ENCODE data around the gene THRB.

Gene THRB

GRCh38 chr3:24300949-24301348, 193.7 kb downstream of the THRB start:
- no peak for DNase-seq

GRCh38 chr3:24299806-24300626, 194.6 kb downstream of the THRB start:
- peak; percentile 93 for DNase-seq

DNA sequence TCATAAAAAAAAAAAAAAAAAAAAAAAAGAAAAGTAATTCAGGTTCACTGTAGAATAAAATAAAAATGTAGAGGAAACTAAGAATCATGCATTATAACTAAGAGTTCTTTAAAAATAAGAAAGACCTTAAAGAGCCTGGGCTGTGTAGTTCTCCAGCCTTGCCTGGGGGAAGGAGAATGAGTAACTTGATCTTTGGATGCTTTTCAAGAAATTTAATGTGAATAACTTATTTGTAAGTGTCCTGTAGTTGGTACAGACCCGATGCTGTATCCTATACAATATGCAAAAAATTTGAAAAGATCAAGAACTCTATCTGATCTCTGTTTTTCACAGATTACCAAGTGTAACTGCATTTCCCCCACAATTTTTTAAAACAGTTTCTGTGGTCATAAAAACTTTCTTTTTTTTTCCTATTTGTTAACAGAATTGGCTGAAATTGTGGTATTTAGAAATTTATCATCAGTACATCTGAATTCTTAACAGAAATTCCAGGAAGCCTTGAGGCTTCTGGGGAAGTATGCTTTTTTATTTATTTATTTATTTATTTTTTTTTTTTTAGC, 195.3 kb downstream of the THRB start:
- no peak for DNase-seq

GRCh38 chr3:24296441-24297205, 198.0 kb downstream of the THRB start:
- DNase-seq: no peak

DNA sequence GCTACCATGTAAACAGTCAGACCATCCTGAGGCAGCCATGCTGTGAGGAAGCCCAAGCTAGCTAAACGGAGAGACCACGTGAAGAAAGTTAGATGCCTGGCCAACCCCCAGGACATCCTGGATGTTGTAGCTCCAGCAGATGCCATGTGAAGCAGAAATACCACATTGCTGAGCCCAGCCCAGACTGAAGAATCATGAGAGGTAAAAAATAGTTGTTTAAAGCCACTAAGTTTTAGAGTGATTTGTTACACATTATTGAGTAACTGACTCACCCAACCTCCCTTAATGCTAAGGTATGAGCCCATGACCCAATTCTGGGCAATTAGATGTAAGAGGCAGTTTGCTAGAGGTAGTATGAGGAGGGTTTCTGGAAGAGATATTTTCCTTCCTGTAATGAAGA, 200.5 kb downstream of the THRB start:
- DNase-seq: no peak

DNA sequence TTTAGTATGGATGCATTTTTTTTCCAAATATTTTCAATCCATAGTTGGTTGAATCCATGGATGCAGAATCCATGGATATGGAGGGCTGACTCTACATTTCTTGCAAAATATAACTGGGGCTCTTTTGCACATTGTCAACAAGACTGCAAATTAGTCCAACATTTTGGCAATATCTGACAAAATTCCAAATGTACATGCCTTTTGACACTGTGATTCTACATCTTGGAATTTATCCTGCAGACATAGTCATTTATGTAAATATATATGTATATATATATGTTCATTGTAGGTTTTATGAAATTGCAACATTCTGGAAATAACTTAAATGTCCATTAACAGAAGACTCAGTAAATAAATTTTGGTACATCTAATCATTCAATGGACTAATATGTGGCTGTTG, 203.0 kb downstream of the THRB start:
- DNase-seq: peak; percentile 69

DNA sequence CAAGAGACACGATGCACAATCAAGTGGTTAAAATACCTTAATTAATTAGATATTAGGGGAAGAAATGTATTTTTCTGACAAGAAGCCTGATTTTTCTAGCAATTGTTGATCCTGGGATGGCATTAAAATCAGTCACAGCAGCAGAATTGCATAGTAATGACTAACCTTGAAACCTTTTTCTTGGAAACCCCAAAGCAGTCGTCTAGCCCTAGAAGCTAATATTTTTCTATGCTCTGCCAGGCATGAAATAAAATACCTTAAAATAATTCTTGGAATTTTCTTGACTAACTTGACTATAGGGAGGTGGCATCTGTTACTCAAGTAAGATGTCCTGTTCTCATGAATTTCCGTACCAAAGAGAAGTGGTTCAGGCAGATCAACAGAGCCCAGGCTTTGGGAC, 204.1 kb downstream of the THRB start:
- peak; percentile 36 for DNase-seq

DNA sequence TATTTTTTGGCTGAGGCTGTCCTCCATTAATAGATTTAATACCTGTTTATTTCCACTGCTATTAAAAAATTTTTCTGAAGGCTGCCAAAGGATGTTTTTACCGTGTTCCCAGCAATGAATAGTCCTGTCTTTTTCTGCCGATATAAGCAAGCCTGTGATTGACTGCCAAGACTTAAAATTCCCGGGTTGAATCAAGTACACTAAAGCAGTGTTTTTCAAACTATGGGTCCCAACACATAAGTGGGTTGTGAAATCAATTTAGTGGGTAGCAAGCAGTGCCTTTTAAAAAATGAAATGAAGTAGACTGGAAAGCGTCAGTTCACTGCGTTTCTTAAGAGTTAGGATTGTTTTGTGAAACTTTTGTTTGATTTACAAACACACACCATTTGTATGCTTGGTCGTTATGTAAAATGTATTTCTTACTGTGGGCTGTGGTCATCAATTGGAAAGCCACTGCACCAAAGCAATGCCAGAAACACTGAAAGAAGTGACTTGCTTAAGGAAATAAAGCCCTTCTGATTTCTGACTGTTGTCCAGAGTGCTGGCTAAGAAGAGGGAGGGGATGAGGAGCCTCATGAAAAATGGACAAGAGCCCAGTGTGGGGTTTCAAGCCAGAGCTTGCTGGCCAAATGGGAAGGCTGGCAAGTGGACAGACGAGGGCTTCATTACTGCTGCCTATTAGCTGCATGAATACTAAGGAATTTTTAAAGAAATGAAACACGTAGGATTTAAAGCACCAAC, 206.0 kb downstream of the THRB start:
- DNase-seq: no peak

DNA sequence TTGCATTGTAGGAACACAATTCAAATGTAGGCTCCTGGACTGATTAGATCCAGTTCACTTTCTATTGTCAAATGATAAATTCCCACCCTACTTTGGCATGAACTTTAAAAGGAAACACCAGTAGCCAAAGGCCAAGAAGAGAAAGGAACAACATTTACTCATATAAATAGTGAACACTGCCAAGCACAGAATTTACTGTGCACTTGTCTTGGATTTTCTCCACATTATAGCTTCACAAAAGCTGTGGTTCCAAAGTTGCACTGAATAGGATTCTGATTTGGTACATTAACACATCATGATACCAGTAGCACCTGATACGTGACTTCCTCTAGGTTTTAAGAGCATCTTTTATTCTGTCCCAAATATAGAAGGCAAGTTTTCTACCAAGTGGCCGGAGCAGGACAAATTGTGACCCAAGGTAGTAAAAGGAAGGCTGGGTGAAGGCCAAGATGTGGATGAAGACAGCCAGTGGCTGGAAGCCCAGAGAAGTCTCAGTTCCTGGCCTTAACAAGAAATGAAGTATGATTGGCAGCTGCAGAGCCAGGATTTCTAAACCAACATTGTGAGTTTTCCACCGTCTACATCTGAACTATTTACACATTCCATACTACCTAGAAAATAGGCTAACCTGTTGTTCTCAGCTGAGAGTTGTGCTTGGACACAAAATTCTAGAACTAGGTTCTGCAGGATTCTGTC, 206.7 kb downstream of the THRB start:
- no peak for DNase-seq

DNA sequence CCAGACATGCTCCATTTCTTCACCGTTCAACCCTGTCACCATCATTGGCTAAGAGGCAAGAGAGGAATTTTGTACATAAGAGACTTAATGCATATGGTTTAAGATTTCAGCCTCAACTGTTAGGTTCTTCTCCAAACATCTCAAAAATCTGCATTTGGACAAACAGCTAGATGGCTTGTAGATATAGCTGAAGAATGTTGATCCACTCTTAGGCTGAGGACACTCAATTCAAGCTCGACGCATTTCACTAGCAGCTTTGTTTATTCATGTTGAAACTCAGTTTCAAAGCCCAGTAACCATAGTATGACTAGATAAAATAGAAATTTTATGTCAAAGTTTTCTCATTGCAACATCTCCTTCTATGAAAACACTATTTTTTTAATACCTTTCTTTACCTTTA, 208.2 kb downstream of the THRB start:
- no peak for DNase-seq

- peak; percentile 75 for DNase-seq
Measured at GRCh38 chr3:24278543-24278942, 216.1 kb downstream of the THRB start.

GRCh38 chr3:24273491-24273890, 221.2 kb downstream of the THRB start:
- no peak for DNase-seq

GRCh38 chr3:24272875-24273274, 221.8 kb downstream of the THRB start:
- DNase-seq: no peak

DNA sequence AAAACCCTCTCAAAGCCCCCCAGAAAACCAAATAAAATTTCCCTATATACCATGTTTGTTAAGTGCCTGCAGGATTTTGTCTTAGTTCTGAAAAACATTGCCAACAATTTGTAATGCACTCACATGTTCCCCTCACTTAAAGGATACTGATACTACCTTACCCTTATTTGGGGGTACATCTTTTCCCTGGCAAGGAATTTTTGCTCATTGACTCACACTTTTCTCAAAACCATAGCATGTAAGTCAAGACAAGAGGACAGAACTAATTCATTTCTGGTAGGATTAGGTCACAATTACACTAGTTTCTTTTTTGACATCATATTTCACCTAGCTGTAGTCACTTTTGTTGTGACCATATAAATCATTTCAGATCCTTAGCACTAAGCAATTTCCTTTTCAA, 222.2 kb downstream of the THRB start:
- DNase-seq: peak; percentile 30

- no peak for DNase-seq
Measured at GRCh38 chr3:24271228-24271627, 223.4 kb downstream of the THRB start.

GRCh38 chr3:24270744-24271143, 223.9 kb downstream of the THRB start:
- no peak for DNase-seq

- peak; percentile 72 for DNase-seq
Measured at GRCh38 chr3:24270204-24270691, 224.4 kb downstream of the THRB start.

- peak; percentile 46 for DNase-seq
Measured at GRCh38 chr3:24264748-24265158, 229.9 kb downstream of the THRB start.

DNA sequence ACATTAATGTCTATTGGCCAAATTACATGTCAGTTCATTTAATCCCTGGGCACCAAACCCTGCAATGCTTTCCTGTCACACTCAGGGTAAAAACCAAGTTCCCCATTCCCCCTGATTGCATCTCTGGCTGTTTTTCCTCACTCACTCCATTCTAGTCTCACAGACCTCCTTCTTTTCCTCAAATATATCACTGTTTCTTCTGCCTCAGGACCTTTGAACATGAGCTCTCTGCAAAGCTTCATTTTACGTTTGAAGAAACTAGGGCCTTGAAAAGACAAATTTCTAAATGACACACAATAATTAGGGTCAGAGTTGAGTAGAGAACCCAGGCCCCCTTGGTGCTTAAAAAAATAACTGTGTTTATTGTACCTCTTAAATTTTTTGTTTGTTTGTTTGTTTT, 230.6 kb downstream of the THRB start:
- DNase-seq: no peak

DNA sequence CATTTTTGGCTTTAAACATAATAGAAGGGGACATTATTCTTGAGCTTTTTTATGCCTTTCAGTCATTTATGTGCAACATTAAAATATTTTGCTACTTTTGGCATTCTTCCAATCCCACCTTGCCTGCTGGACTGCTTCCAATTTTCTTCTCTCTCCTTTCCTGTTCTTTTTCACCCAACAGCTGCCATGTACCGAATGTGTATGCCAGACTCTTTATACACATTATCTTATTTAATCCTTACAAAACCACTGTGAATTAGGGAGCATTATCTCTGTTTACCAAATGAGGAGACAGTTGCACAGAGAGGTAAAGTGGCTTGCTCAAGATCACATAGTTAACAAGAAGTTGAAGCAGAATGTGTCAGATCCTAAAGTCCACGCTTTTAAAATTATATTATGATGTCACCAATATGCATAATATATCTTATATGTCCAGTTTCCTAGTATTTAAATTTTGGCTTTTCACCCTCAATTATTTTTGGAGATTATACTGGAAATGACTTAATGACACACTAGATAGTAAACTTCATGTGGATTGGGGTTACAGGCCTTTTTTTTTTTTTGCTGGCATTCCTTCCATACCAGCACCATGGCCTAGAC, 231.5 kb downstream of the THRB start:
- no peak for DNase-seq

DNA sequence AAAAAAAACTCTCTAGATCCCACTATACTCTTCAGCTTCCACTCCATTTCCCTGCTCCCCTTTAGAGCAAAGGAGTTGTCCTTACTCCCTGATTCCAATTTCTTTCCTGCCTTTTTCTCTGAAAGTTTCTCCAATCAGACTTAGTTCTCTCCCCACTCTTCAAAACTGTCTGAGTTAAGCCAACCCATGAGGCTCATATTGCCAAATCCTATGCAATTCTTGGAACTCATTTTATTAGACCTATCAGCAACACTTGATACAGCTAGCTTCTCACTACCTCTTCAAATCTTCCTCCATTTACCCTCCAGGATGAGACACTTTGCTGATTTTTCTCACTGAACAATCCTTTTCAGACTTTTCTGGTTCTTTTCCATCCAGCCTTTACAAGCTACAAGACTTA, 233.1 kb downstream of the THRB start:
- no peak for DNase-seq

GRCh38 chr3:24259901-24260512, 234.6 kb downstream of the THRB start:
- no peak for DNase-seq

All from fibroblast of skin of right quadriceps (primary cell).